BLaER1 (cell line): ENCODE measurements around the gene OR6C68.
"Not testable (repeated sequence)": the region's sequence is repeated elsewhere in the genome, so short reads cannot be mapped to it uniquely, and the experiment has no call there.

ENCODE experiments used
- H3K27ac ChIP-seq: shearing (Covaris generic); formaldehyde crosslinking; 2 replicates; pipeline ENCODE4 v1.8.1; 2022
- H3K27me3 ChIP-seq: shearing (Covaris generic); formaldehyde crosslinking; 2 replicates; pipeline ENCODE4 v1.8.1; 2022
- H3K36me3 ChIP-seq: shearing (Covaris generic); formaldehyde crosslinking; 2 replicates; pipeline ENCODE4 v1.8.1; 2022
- H3K4me1 ChIP-seq: shearing (Covaris generic); formaldehyde crosslinking; 2 replicates; pipeline ENCODE4 v1.8.1; 2022
- H3K4me2 ChIP-seq: shearing (Covaris generic); formaldehyde crosslinking; 2 replicates; pipeline ENCODE4 v1.8.1; 2022
- H3K4me3 ChIP-seq: shearing (Covaris generic); formaldehyde crosslinking; 2 replicates; pipeline ENCODE4 v1.8.1; 2022
- H3K9ac ChIP-seq: shearing (Covaris generic); formaldehyde crosslinking; 2 replicates; pipeline ENCODE4 v1.8.1; 2022
- H3K9me3 ChIP-seq: shearing (Covaris generic); formaldehyde crosslinking; 2 replicates; pipeline ENCODE4 v1.8.1; 2022
- H4K20me1 ChIP-seq: shearing (Covaris generic); formaldehyde crosslinking; 2 replicates; pipeline ENCODE4 v1.8.1; 2022
- Cebpa-rat ChIP-seq: shearing (Covaris generic); IDR thresholded peaks from 2 replicates; pipeline ENCODE4 v1.8.1; 2022

OR6C68 gene

GRCh38 chr12:55492078-55492477 lies at the start of gene OR6C68:
OR6C68 (plus strand) TSS chr12:55492378; CDS start chr12:55492378, 0 bp downstream.
- Histone ChIP-seq H3K9ac (no peak within 1 kb of the TSS), H3K4me3 (no peak within 1 kb of the TSS), H4K20me1 (no peaks in the 10 kb centered on the region)

GRCh38 chr12:55443776-55444175 lies 48.4 kb upstream of the OR6C68 start, which contains the start of gene OR6C2:
OR6C2 (plus strand) TSS chr12:55444076; CDS start chr12:55452214, 8,138 bp downstream.
- Histone ChIP-seq H3K4me3 (no peak within 1 kb of the TSS), H3K9ac (no peak within 1 kb of the TSS), H3K27me3 (no peaks in the 10 kb centered on the region), H3K36me3 (no peaks in the 10 kb centered on the region), H4K20me1 (no peaks in the 10 kb centered on the region), H3K4me2 (0 out of 2 replicates have a peak within 1 kb of the TSS, but pooled peaks have one; percentile 3), H3K4me1 (no peaks in the 10 kb centered on the region), H3K9me3 (peaks cover 13% of the 10 kb centered on the region), H3K27ac (no peak within 1 kb of the TSS)
- no peak for TF ChIP-seq Cebpa-rat

More at GRCh38 chr12:55492078-55492477, at the start of gene OR6C68:
- H3K27me3 ChIP-seq = no peaks in the 10 kb centered on the region
- H3K27ac ChIP-seq = no peak within 1 kb of the TSS
- TF ChIP-seq Cebpa-rat = no peak
- no peaks in the 10 kb centered on the region for H3K9me3 ChIP-seq
- no peaks in the 10 kb centered on the region for H3K4me1 ChIP-seq
- H3K4me2 ChIP-seq = no peak within 1 kb of the TSS
- H3K36me3 ChIP-seq = no peaks in the 10 kb centered on the region

GRCh38 chr12:55445357-55445756 lies 46.8 kb upstream of the OR6C68 start:
- Histone ChIP-seq H4K20me1 (no peaks in the 10 kb centered on the region), H3K4me1 (no peaks in the 10 kb centered on the region), H3K36me3 (no peaks in the 10 kb centered on the region), H3K9me3 (peaks cover 12% of the 10 kb centered on the region), H3K4me3 (no peak overlapping the region), H3K27ac (no peak overlapping the region), H3K27me3 (no peaks in the 10 kb centered on the region), H3K4me2 (no peak overlapping the region), H3K9ac (no peak overlapping the region)
- no peak for TF ChIP-seq Cebpa-rat

GRCh38 chr12:55446326-55446725 lies 45.9 kb upstream of the OR6C68 start:
- H4K20me1 ChIP-seq = no peaks in the 10 kb centered on the region
- H3K4me3 ChIP-seq = no peak overlapping the region
- no peaks in the 10 kb centered on the region for H3K36me3 ChIP-seq
- H3K4me2 ChIP-seq = no peak overlapping the region
- no peaks in the 10 kb centered on the region for H3K4me1 ChIP-seq
- no peak overlapping the region for H3K9ac ChIP-seq
- no peaks in the 10 kb centered on the region for H3K27me3 ChIP-seq
- no peak for TF ChIP-seq Cebpa-rat
- H3K9me3 ChIP-seq = peaks cover 2% of the 10 kb centered on the region
- H3K27ac ChIP-seq = no peak overlapping the region

- Histone ChIP-seq H4K20me1 (no peaks in the 10 kb centered on the region), H3K9me3 (no peaks in the 10 kb centered on the region), H3K9ac (no peak overlapping the region), H3K4me2 (no peak overlapping the region), H3K4me1 (no peaks in the 10 kb centered on the region), H3K4me3 (no peak overlapping the region), H3K36me3 (no peaks in the 10 kb centered on the region), H3K27ac (no peak overlapping the region), H3K27me3 (no peaks in the 10 kb centered on the region)
- no peak for TF ChIP-seq Cebpa-rat
Observed at GRCh38 chr12:55448825-55449224, 43.4 kb upstream of the OR6C68 start.

GRCh38 chr12:55464926-55465325 lies 27.3 kb upstream of the OR6C68 start:
- not testable (repeated sequence) for H3K9ac ChIP-seq, H3K4me3 ChIP-seq, H3K9me3 ChIP-seq, H3K4me2 ChIP-seq, H3K36me3 ChIP-seq, H4K20me1 ChIP-seq, H3K27ac ChIP-seq, H3K27me3 ChIP-seq
- H3K4me1 ChIP-seq = peaks cover 16% of the 10 kb centered on the region

GRCh38 chr12:55467836-55468235 lies 24.3 kb upstream of the OR6C68 start:
- no peak overlapping the region for H3K27ac ChIP-seq
- H3K27me3 ChIP-seq = no peaks in the 10 kb centered on the region
- TF ChIP-seq Cebpa-rat = no peak

GRCh38 chr12:55469291-55469690 lies 22.9 kb upstream of the OR6C68 start:
- no peak for TF ChIP-seq Cebpa-rat
- H4K20me1 ChIP-seq = no peaks in the 10 kb centered on the region
- no peak overlapping the region for H3K9ac ChIP-seq
- H3K4me2 ChIP-seq = no peak overlapping the region
- no peak overlapping the region for H3K27ac ChIP-seq
- peaks cover 16% of the 10 kb centered on the region for H3K4me1 ChIP-seq
- no peaks in the 10 kb centered on the region for H3K27me3 ChIP-seq
- H3K4me3 ChIP-seq = no peak overlapping the region
- no peaks in the 10 kb centered on the region for H3K36me3 ChIP-seq
- peaks cover 4% of the 10 kb centered on the region; the same call in 1 of the 2 replicates for H3K9me3 ChIP-seq

More at GRCh38 chr12:55467836-55468235, 24.3 kb upstream of the OR6C68 start:
- Histone ChIP-seq H3K36me3 (no peaks in the 10 kb centered on the region), H4K20me1 (no peaks in the 10 kb centered on the region), H3K9me3 (peaks cover 4% of the 10 kb centered on the region; the same call in 1 of the 2 replicates), H3K9ac (no peak overlapping the region), H3K4me1 (peaks cover 16% of the 10 kb centered on the region), H3K4me3 (no peak overlapping the region), H3K4me2 (peak overlapping the region; percentile 45)

- Histone ChIP-seq H3K9me3 (no peaks in the 10 kb centered on the region), H3K9ac (no peak within 1 kb of the TSS)
- no peak for TF ChIP-seq Cebpa-rat
Observed at GRCh38 chr12:55470088-55470829, 21.9 kb upstream of the OR6C68 start, which contains the start of gene OR6C70. OR6C70 (minus strand) TSS chr12:55470138; CDS start chr12:55470138, 0 bp downstream.

GRCh38 chr12:55472264-55472663 lies 19.9 kb upstream of the OR6C68 start:
- no peak overlapping the region for H3K4me2 ChIP-seq
- no peaks in the 10 kb centered on the region for H3K27me3 ChIP-seq
- no peaks in the 10 kb centered on the region for H3K9me3 ChIP-seq
- H3K4me1 ChIP-seq = peaks cover 12% of the 10 kb centered on the region
- no peak for TF ChIP-seq Cebpa-rat
- no peaks in the 10 kb centered on the region for H4K20me1 ChIP-seq
- H3K4me3 ChIP-seq = no peak overlapping the region
- H3K9ac ChIP-seq = no peak overlapping the region
- no peaks in the 10 kb centered on the region for H3K36me3 ChIP-seq
- H3K27ac ChIP-seq = no peak overlapping the region

More at GRCh38 chr12:55470088-55470829, 21.9 kb upstream of the OR6C68 start, which contains the start of gene OR6C70:
- no peaks in the 10 kb centered on the region for H3K27me3 ChIP-seq
- peaks cover 16% of the 10 kb centered on the region for H3K4me1 ChIP-seq
- H3K4me2 ChIP-seq = no peak within 1 kb of the TSS
- no peak within 1 kb of the TSS for H3K4me3 ChIP-seq
- no peaks in the 10 kb centered on the region for H3K36me3 ChIP-seq
- no peak within 1 kb of the TSS for H3K27ac ChIP-seq
- no peaks in the 10 kb centered on the region for H4K20me1 ChIP-seq

GRCh38 chr12:55479136-55479535 lies 13.0 kb upstream of the OR6C68 start:
- H3K4me2 ChIP-seq, H3K4me3 ChIP-seq, H3K9ac ChIP-seq, H3K4me1 ChIP-seq, H3K36me3 ChIP-seq, H3K9me3 ChIP-seq, H3K27ac ChIP-seq, H4K20me1 ChIP-seq, H3K27me3 ChIP-seq: not testable (repeated sequence)

- H3K27me3 ChIP-seq, H3K4me2 ChIP-seq, H3K36me3 ChIP-seq, H3K9ac ChIP-seq, H4K20me1 ChIP-seq, H3K4me3 ChIP-seq, H3K9me3 ChIP-seq, H3K4me1 ChIP-seq, H3K27ac ChIP-seq: not testable (repeated sequence)
Observed at GRCh38 chr12:55484284-55484683, 7.9 kb upstream of the OR6C68 start.
